Stromal cell of bone marrow (primary cell): ENCODE results near the gene CLDN4.
A peak's percentile ranks its signal among the peaks of the same experiment; 100 is the strongest.
"Not testable (repeated sequence)": the region's sequence is repeated elsewhere in the genome, so short reads cannot be mapped to it uniquely, and the experiment has no call there.

Source experiments
- DNase-seq: peaks from one replicate; pipeline ENCODE4 v3.0.0-alpha.2; 2012; ENCODE audit warnings: low read depth

The CLDN4 gene

GRCh38 chr7:73842067-73842976 lies 11.5 kb downstream of the CLDN4 start, which contains the start of gene METTL27:
Gene METTL27 (minus strand): TSS chr7:73842516. CDS start chr7:73842140, 376 bp downstream.
- DNase-seq, result peak; percentile 88

- no peak for DNase-seq
These were observed 13.3 kb downstream of the CLDN4 start for GRCh38 chr7:73844131-73844547.

- DNase-seq, result no peak
These were observed 14.2 kb downstream of the CLDN4 start for GRCh38 chr7:73844848-73845460.

GRCh38 chr7:73845701-73846195 lies 15.0 kb downstream of the CLDN4 start:
- DNase-seq, result not testable (repeated sequence)

- DNase-seq, result no peak
These were observed 17.3 kb downstream of the CLDN4 start for GRCh38 chr7:73847941-73848723.

- peak; percentile 99 for DNase-seq
These were observed 20.0 kb downstream of the CLDN4 start for GRCh38 chr7:73850781-73851207.

GRCh38 chr7:73851410-73852338 lies 20.9 kb downstream of the CLDN4 start:
- peak; percentile 97 for DNase-seq

GRCh38 chr7:73852500-73852899 lies 21.7 kb downstream of the CLDN4 start:
- no peak for DNase-seq

- DNase-seq, result no peak
These were observed 26.1 kb downstream of the CLDN4 start for GRCh38 chr7:73856941-73857340.

- DNase-seq, result no peak
These were observed 28.0 kb downstream of the CLDN4 start for GRCh38 chr7:73858807-73859206.

GRCh38 chr7:73860859-73861258 lies 30.1 kb downstream of the CLDN4 start, which contains the start of gene TMEM270:
Gene TMEM270 (plus strand): TSS chr7:73861159. CDS start chr7:73861195, 36 bp downstream.
- no peak for DNase-seq

- no peak for DNase-seq
These were observed 30.5 kb downstream of the CLDN4 start for GRCh38 chr7:73861305-73861704.

- DNase-seq, result no peak
These were observed 34.4 kb downstream of the CLDN4 start for GRCh38 chr7:73864981-73865711.

- no peak for DNase-seq
These were observed 35.1 kb downstream of the CLDN4 start for GRCh38 chr7:73865738-73866445.

GRCh38 chr7:73866446-73866767 lies 35.6 kb downstream of the CLDN4 start:
- DNase-seq, result no peak

- DNase-seq, result no peak
These were observed 38.4 kb downstream of the CLDN4 start for GRCh38 chr7:73869011-73869798.

- no peak for DNase-seq
These were observed 39.3 kb downstream of the CLDN4 start for GRCh38 chr7:73870041-73870492.

GRCh38 chr7:73871163-73872011 lies 40.6 kb downstream of the CLDN4 start:
- no peak for DNase-seq
